Sigmoid colon (tissue), 7 donors: ENCODE results near the gene BACE2. TPM values are rescaled to one million over a fixed set of nuclear protein-coding genes. Genes with fewer than 3 reads are reported as not detected.

Source experiments
- DNase-seq: peaks from one replicate; pipeline ENCODE4 v3.0.0-alpha.2; 2019
- H3K27ac ChIP-seq, 4 donors: fragments of 200-600 bp; sonication (generic); one replicate each; pipeline ENCODE4 v1.5.1; 2016 to 2019; ENCODE audit warnings: mild to moderate bottlenecking in 1 of 4
- H3K27me3 ChIP-seq, 3 donors: fragments of 200-600 bp; sonication (generic); one replicate each; pipeline ENCODE4 v1.5.1; 2019; ENCODE audit warnings: mild to moderate bottlenecking in 1 of 3
- H3K36me3 ChIP-seq, 4 donors: fragments of 200-600 bp; sonication (generic); one replicate each; pipeline ENCODE4 v1.5.1; 2016 to 2019
- H3K4me1 ChIP-seq, 4 donors: fragments of 200-600 bp; sonication (generic); one replicate each; pipeline ENCODE4 v1.5.1; 2017 to 2019
- H3K4me3 ChIP-seq, 4 donors: fragments of 200-600 bp; sonication (generic); one replicate each; pipeline ENCODE4 v1.5.1; 2017 to 2019; ENCODE audit warnings: mild to moderate bottlenecking in 2 of 4, moderate library complexity in 1 of 4
- H3K9me3 ChIP-seq, 4 donors: fragments of 200-600 bp in 3 of 4; sonication (generic) in 3 of 4; one replicate each; pipeline versions ENCODE4 v1.5.1 to v1.6.1; 2013 to 2019
- CTCF ChIP-seq, 4 experiments: fragments of 450-650 bp in 3 of 4; fragments of 200-600 bp in 1 of 4; IDR thresholded peaks; one replicate each; pipeline ENCODE4 v1.5.1; 2016 to 2019; ENCODE audit warnings: antibody characterized with exemption in 4 of 4, mild to moderate bottlenecking in 3 of 4, moderate library complexity in 2 of 4
- EP300 ChIP-seq, 4 donors: sonication (generic); formaldehyde crosslinking; IDR thresholded peaks; one replicate each; pipeline ENCODE4 v1.6.1; 2017; ENCODE audit warnings: antibody characterized with exemption in 4 of 4
- POLR2A ChIP-seq, 2 donors: fragments of 450-650 bp; IDR thresholded peaks; one replicate each; pipeline ENCODE4 v1.6.1; 2016; ENCODE audit warnings: antibody characterized with exemption in 2 of 2, mild to moderate bottlenecking in 2 of 2, moderate library complexity in 2 of 2
- POLR2AphosphoS5 ChIP-seq, 4 donors: sonication (generic); formaldehyde crosslinking; IDR thresholded peaks; one replicate each; pipeline ENCODE4 v1.6.1; 2017; ENCODE audit warnings: antibody characterized with exemption in 4 of 4
- WGBS, 2 donors: extraction: QIAGEN DNeasy Blood & Tissue Kit; methylation state at CpG; one replicate each; pipeline ENCODE4 v1.1.7; 2013; 5-methylcytosine and 5-hydroxymethylcytosine counted together
- intact Hi-C: fragments of 100-400 bp; cut with DNase I; formaldehyde crosslinking; loops from one replicate; pipeline ENCODE4 v1.15.1; 2023
- polyA plus RNA-seq, 3 donors: library from polyadenylated mRNA; stranded (reverse); fragments of 200-250 nt; gene quantifications; one replicate each; pipeline ENCODE4 v1.2.3, GENCODE V29; 2013
- total RNA-seq, 4 donors: library from RNA; depleted of rRNA; stranded (reverse); fragments of >200 nt; gene quantifications; one replicate each; pipeline ENCODE4 v1.1.0, GENCODE V29; 2016
- donor health status: healthy with polysubstance abuse.
- donor health status: Bipolar disorder and iron deficiency.
- donor health status: healthy.

The BACE2 gene
- total and polyA plus RNA-seq, 7 donors, result 12.0 to 204 (median 52.8) TPM

GRCh38 chr21:41245509-41246135 lies 77.7 kb downstream of the BACE2 start:
- WGBS, 2 donors, result 94 to 97% methylated on average over 20 of the region's 20 CpGs
- no peaks in the 10 kb centered on the region for H3K4me1 ChIP-seq
- H3K36me3 ChIP-seq, result peaks cover 4 to 82% (median 22%) of the 10 kb centered on the region in 4 donors
- intact Hi-C loops, result no loop called here
- no peaks in the 10 kb centered on the region for H3K27me3 ChIP-seq
- no peak overlapping the region for H3K4me3 ChIP-seq
- TF ChIP-seq EP300 (IDR thresholded peaks at IDR 0.05) (no peak), CTCF (IDR thresholded peaks at IDR 0.05) (no peak), POLR2A (IDR thresholded peaks at IDR 0.05) (no peak), POLR2AphosphoS5 (IDR thresholded peaks at IDR 0.05) (no peak)
- no peak overlapping the region for H3K27ac ChIP-seq
- DNase-seq, result no peak
- H3K9me3 ChIP-seq, result no peaks in the 10 kb centered on the region

- H3K4me3 ChIP-seq, result no peak overlapping the region
Measured at GRCh38 chr21:41246808-41247207, 78.8 kb downstream of the BACE2 start.

GRCh38 chr21:41247561-41248545 lies 79.9 kb downstream of the BACE2 start:
- intact Hi-C loops, result no loop called here
- TF ChIP-seq POLR2AphosphoS5 (IDR thresholded peaks at IDR 0.05) (peak in 1 of 4 donors; percentile 39), CTCF (IDR thresholded peaks at IDR 0.05) (no peak)
- no peak for DNase-seq
- Histone ChIP-seq H3K9me3 (no peaks in the 10 kb centered on the region), H3K36me3 (peaks cover 12 to 90% (median 42%) of the 10 kb centered on the region in 4 donors), H3K4me3 (no peak overlapping the region), H3K27me3 (no peaks in the 10 kb centered on the region), H3K27ac (peak overlapping the region in 1 of 4 donors; percentile 39), H3K4me1 (no peaks in the 10 kb centered on the region)
- WGBS, 2 donors, result 22 to 65% methylated on average over 44 of the region's 44 CpGs

More at GRCh38 chr21:41246808-41247207, 78.8 kb downstream of the BACE2 start:
- Histone ChIP-seq H3K4me1 (no peaks in the 10 kb centered on the region), H3K27ac (peak overlapping the region in 1 of 4 donors; percentile 39), H3K36me3 (peaks cover 12 to 82% (median 33%) of the 10 kb centered on the region in 4 donors), H3K9me3 (no peaks in the 10 kb centered on the region), H3K27me3 (no peaks in the 10 kb centered on the region)
- TF ChIP-seq POLR2A (IDR thresholded peaks at IDR 0.05) (no peak), POLR2AphosphoS5 (IDR thresholded peaks at IDR 0.05) (no peak), CTCF (IDR thresholded peaks at IDR 0.05) (no peak), EP300 (IDR thresholded peaks at IDR 0.05) (no peak)
- WGBS, 2 donors, result 93 to 95% methylated on average over 13 of the region's 13 CpGs
- DNase-seq, result no peak
- intact Hi-C loops, result no loop called here

GRCh38 chr21:41249476-41249875 lies 81.5 kb downstream of the BACE2 start:
- no peaks in the 10 kb centered on the region for H3K4me1 ChIP-seq
- intact Hi-C loops, result no loop called here
- no peaks in the 10 kb centered on the region for H3K27me3 ChIP-seq
- 94 to 97% methylated on average over 11 of the region's 11 CpGs for WGBS, 2 donors
- peaks cover 19 to 94% (median 46%) of the 10 kb centered on the region in 4 donors for H3K36me3 ChIP-seq
- H3K4me3 ChIP-seq, result no peak overlapping the region
- TF ChIP-seq POLR2A (IDR thresholded peaks at IDR 0.05), result no peak
- H3K27ac ChIP-seq, result peak overlapping the region in 1 of 4 donors; percentile 27
- no peak for DNase-seq
- H3K9me3 ChIP-seq, result peaks cover 0 to 7% (median 0%) of the 10 kb centered on the region in 4 donors

GRCh38 chr21:41250519-41250918 lies 82.6 kb downstream of the BACE2 start:
- Histone ChIP-seq H3K27me3 (no peaks in the 10 kb centered on the region), H3K4me3 (no peak overlapping the region), H3K9me3 (peaks cover 0 to 7% (median 0%) of the 10 kb centered on the region in 4 donors), H3K4me1 (no peaks in the 10 kb centered on the region), H3K27ac (peak overlapping the region in 1 of 4 donors; percentile 27), H3K36me3 (peaks cover 19 to 93% (median 44%) of the 10 kb centered on the region in 4 donors)
- intact Hi-C loops, result no loop called here
- WGBS, 2 donors, result 89 to 94% methylated on average over 8 of the region's 8 CpGs
- no peak for DNase-seq
- peak in 1 of 4 donors; percentile 19 for TF ChIP-seq POLR2AphosphoS5 (IDR thresholded peaks at IDR 0.05)
- no peak for TF ChIP-seq CTCF (IDR thresholded peaks at IDR 0.05)
